Lower leg skin (tissue), 3 donors: Measurements from ENCODE around the gene CPT1A.

Experiments
- POLR2A ChIP-seq, 2 donors: fragments of 450-650 bp; IDR thresholded peaks; one replicate each; pipeline ENCODE4 v1.6.1; 2016 to 2017; ENCODE audit warnings: antibody characterized with exemption in 2 of 2, mild to moderate bottlenecking in 1 of 2, moderate library complexity in 1 of 2
- TF ChIP-seq, protein P1 (sequence below), 3 donors: fragments of 450-650 bp; IDR thresholded peaks; one replicate each; pipeline ENCODE4 v1.5.1; 2016; ENCODE audit warnings: antibody characterized with exemption in 3 of 3, mild to moderate bottlenecking in 3 of 3, moderate library complexity in 2 of 3

DNA sequence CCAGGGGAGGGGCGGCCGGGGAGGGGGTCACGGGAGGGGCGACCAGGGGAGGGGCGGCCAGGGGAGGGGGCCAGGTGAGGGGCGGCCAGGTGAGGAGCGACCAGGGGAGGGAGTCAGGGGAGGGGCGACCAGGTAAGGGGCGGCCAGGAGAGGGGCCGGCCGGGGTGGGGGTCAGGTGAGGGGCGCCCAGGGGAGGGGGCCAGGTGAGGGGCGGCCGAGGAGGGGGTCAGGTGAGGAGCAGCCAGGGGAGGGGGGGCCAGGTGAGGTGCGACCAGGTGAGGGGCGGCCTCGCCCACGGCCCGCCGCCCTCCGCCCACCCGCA, 90.8 kb downstream of the CPT1A start:
- TF ChIP-seq, protein P1, sequence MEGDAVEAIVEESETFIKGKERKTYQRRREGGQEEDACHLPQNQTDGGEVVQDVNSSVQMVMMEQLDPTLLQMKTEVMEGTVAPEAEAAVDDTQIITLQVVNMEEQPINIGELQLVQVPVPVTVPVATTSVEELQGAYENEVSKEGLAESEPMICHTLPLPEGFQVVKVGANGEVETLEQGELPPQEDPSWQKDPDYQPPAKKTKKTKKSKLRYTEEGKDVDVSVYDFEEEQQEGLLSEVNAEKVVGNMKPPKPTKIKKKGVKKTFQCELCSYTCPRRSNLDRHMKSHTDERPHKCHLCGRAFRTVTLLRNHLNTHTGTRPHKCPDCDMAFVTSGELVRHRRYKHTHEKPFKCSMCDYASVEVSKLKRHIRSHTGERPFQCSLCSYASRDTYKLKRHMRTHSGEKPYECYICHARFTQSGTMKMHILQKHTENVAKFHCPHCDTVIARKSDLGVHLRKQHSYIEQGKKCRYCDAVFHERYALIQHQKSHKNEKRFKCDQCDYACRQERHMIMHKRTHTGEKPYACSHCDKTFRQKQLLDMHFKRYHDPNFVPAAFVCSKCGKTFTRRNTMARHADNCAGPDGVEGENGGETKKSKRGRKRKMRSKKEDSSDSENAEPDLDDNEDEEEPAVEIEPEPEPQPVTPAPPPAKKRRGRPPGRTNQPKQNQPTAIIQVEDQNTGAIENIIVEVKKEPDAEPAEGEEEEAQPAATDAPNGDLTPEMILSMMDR (IDR thresholded peaks at IDR 0.05), result no peak
- TF ChIP-seq POLR2A (IDR thresholded peaks at IDR 0.05), result no peak
